PFSK-1 (cell line): ENCODE data around the gene ADCY2.

Experiments used
- POLR2AphosphoS5 ChIP-seq: IDR thresholded peaks from 2 replicates; pipeline ENCODE4 v1.6.1; 2012; ENCODE audit warnings: low read depth, mild to moderate bottlenecking, control low read depth, low read length, moderate library complexity
- TAF1 ChIP-seq: IDR thresholded peaks from 2 replicates; pipeline ENCODE4 v1.6.1; 2012; ENCODE audit warnings: low read length, control low read depth, borderline replicate concordance; ENCODE audit not compliant: insufficient read depth

GRCh38 chr5:7540736-7541485 lies 145.0 kb downstream of the ADCY2 start:
- TF ChIP-seq POLR2AphosphoS5 (no peak), TAF1 (no peak)
